HG03521 (cell line): ENCODE results near the gene SELENOO.

ENCODE experiments used
- ATAC-seq: cut with Tn5 transposase; IDR thresholded peaks from one replicate; pipeline ENCODE4 v1.9.1; 2021; ENCODE audit warnings: mild to moderate bottlenecking, moderate library complexity; ENCODE audit not compliant: unreplicated experiment

The SELENOO gene

GRCh38 chr22:50216055-50216683 lies 15.4 kb downstream of the SELENOO start:
- no peak for ATAC-seq

- no peak for ATAC-seq
Measured at GRCh38 chr22:50216684-50217520, 16.1 kb downstream of the SELENOO start.

GRCh38 chr22:50217543-50218152 lies 16.8 kb downstream of the SELENOO start:
- ATAC-seq: no peak

GRCh38 chr22:50218153-50218995 lies 17.6 kb downstream of the SELENOO start:
- no peak for ATAC-seq

- ATAC-seq: no peak
Measured at GRCh38 chr22:50218996-50219727, 18.4 kb downstream of the SELENOO start.

- no peak for ATAC-seq
Measured at GRCh38 chr22:50219800-50220602, 19.2 kb downstream of the SELENOO start.

GRCh38 chr22:50220603-50221409 lies 20.0 kb downstream of the SELENOO start:
- ATAC-seq: no peak

- no peak for ATAC-seq
Measured at GRCh38 chr22:50221410-50222300, 20.8 kb downstream of the SELENOO start.

- ATAC-seq: no peak
Measured at GRCh38 chr22:50222508-50222907, 21.7 kb downstream of the SELENOO start.

GRCh38 chr22:50224071-50224470 lies 23.3 kb downstream of the SELENOO start:
- ATAC-seq: no peak

- ATAC-seq: no peak
Measured at GRCh38 chr22:50225200-50225969, 24.6 kb downstream of the SELENOO start.

- no peak for ATAC-seq
Measured at GRCh38 chr22:50226063-50226874, 25.5 kb downstream of the SELENOO start.

GRCh38 chr22:50226875-50227165 lies 26.0 kb downstream of the SELENOO start:
- ATAC-seq: no peak

- ATAC-seq: no peak
Measured at GRCh38 chr22:50227579-50228215, 26.9 kb downstream of the SELENOO start.

GRCh38 chr22:50228366-50228765 lies 27.6 kb downstream of the SELENOO start:
- ATAC-seq: no peak

- no peak for ATAC-seq
Measured at GRCh38 chr22:50229370-50229769, 28.6 kb downstream of the SELENOO start.
